Mesenteric fat pad (tissue), 1 donor: ENCODE data around the gene FNDC1. TPM values are rescaled to one million over a fixed set of nuclear protein-coding genes. Genes with fewer than 3 reads are reported as not detected.
"Not testable (repeated sequence)": the region's sequence is repeated elsewhere in the genome, so short reads cannot be mapped to it uniquely, and the experiment has no call there.

Source experiments
- DNase-seq: peaks from one replicate; pipeline ENCODE4 v3.0.0-alpha.2; 2020; ENCODE audit warnings: low spot score
- long read RNA-seq: library from polyadenylated mRNA; unstranded; transcript quantifications from one replicate; pipeline ENCODE4 v2.0.0, GENCODE V29; 2020
- total RNA-seq: library from RNA; stranded (reverse); fragmentation: NEBNext Ultra II Directional; extraction: Animal tissue kit (Norgen Biotek cat#: 25700); gene quantifications from one replicate; pipeline ENCODE4 v1.2.1, GENCODE V29; 2021
- donor health status: DM: yes; HTN: yes; CAD: no.

Gene FNDC1
- total RNA-seq: 1.2 TPM
- long read RNA-seq: 0 reads

GRCh38 chr6:159169193-159169555, at the start of gene FNDC1:
TSS of gene FNDC1 (plus strand) at chr6:159169400. CDS start at chr6:159169597, 197 bp downstream.
- no peak for DNase-seq

- no peak for DNase-seq
These were observed 49.4 kb upstream of the FNDC1 start for GRCh38 chr6:159119791-159120190.

DNA sequence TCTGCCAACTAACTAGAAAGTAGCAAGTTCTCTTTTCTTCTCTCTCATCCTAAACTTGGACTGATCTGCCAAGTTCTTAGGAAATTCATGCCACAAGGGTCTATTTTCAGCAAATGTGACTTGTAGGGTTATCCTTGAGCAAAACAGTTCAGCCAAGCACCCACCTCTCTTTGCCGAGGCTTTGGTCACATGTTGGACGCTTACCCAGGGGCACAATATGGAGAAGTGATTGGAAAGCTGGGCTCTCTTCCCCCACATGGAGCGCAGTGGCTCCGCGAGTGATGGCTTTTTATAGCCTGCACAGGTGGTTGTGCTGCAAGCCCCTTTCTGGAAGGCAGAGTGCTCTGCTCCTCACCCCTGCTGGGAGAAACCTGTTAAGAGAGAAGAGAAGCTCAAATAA, 47.7 kb upstream of the FNDC1 start:
- no peak for DNase-seq

GRCh38 chr6:159122453-159122852, 46.7 kb upstream of the FNDC1 start:
- no peak for DNase-seq

GRCh38 chr6:159123831-159124230, 45.4 kb upstream of the FNDC1 start:
- DNase-seq: not testable (repeated sequence)

DNA sequence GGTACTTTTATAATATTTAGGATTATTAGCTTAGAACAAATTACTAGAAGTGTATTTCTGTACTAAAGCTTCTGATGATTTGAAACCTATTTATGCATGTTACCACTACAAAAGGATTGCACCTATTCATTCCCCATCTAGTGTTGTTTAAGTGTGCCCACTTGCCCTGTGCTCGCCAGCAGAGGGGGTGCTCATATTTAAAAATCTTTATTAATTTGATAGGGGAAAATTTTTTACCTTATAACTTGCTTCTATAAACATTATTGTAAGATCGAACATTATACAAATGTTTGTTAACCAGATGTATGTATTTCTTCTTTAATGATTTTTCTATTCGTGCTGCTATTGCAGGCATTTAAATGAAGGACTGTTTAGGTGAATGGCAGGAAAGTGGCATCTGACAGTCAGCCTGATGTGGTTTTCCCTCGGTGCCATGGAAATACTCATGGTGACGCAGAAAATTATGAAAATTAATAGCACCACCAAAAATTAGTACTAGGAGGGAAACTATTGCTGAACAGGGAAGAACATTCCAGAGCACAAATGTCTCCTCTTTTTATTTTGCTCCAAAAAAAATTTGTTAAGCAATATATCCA, 44.1 kb upstream of the FNDC1 start:
- no peak for DNase-seq

- no peak for DNase-seq
These were observed 43.2 kb upstream of the FNDC1 start for GRCh38 chr6:159125951-159126352.

GRCh38 chr6:159126590-159126989, 42.6 kb upstream of the FNDC1 start:
- DNase-seq: no peak

GRCh38 chr6:159127701-159128100, 41.5 kb upstream of the FNDC1 start:
- DNase-seq: no peak

DNA sequence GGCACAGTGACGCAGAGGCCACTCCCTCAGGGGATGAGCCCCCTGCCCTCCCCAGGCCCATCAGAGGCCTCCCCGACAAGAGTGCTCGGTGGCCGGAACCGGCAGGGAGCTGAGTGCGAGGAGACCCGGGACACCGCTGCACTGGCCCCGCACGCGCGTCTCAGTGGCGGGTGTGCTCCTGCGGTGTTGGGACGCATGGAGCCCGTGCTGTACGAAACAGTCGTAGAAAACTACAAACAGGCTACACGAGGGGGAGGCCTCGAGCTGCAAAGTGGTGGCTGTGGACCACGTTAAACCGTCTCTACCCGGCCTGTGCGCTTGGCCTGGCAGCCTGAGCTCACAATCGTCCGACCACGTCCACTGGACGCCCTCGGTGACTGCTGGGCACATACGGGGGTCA, 40.2 kb upstream of the FNDC1 start:
- no peak for DNase-seq

DNA sequence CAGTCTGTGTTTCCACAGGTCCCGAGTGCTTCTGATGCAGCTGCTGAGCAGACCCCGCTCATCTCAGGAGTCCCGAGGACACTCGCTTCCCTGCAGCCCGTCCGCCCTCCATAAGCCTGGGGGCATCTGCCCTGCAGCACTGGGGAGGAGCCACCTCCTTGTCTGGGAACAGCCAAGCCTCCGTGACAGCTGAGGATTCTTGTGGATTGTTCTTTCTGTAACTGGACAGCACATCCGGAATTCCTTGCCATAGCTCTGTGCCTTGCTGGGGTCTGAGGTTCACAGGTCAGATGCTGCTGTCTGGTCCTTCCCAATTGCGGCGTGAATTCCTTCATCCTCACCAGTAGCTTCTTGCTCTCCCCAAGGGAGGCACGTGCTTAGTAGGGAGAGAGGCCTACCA, 38.4 kb upstream of the FNDC1 start:
- no peak for DNase-seq

DNA sequence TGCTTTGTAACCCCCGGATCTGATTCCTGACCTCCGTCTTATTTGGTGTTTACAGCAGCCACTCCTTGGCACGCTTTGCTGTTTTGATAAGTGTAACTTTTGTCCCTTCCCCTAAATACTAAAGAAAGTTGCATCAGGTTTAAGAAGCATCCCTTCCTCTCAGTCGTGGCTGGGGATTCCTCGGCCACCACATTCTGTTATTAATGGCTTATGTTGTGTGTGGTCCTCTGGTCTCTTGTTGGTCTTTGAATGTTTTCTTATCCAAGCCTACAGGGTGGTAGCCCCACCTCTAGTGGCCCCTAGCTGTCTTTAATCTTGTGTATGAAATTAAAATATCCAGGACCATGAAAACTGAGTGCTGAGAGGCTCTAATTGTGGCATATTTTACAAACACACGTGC, 37.5 kb upstream of the FNDC1 start:
- DNase-seq: no peak

DNA sequence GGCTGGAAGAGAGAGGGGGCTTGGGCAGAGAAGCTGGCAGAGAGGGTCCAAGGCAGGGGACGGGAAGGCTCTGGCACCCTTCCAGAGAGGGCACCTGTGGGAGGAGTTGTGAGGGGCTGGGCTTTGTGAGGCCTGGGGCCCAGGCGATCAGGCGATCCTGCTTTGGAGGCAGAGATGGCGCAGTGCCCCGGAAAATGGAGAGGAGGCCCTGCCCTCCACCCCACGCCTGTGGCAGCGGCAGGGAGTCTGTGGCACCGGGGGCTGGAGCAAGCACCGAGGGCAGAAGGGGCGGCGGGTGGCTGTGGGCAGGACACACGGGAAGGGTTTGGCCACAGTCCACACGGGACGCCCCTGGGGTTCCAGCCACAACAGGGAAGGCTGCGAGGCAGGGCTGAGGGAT, 36.5 kb upstream of the FNDC1 start:
- DNase-seq: no peak

DNA sequence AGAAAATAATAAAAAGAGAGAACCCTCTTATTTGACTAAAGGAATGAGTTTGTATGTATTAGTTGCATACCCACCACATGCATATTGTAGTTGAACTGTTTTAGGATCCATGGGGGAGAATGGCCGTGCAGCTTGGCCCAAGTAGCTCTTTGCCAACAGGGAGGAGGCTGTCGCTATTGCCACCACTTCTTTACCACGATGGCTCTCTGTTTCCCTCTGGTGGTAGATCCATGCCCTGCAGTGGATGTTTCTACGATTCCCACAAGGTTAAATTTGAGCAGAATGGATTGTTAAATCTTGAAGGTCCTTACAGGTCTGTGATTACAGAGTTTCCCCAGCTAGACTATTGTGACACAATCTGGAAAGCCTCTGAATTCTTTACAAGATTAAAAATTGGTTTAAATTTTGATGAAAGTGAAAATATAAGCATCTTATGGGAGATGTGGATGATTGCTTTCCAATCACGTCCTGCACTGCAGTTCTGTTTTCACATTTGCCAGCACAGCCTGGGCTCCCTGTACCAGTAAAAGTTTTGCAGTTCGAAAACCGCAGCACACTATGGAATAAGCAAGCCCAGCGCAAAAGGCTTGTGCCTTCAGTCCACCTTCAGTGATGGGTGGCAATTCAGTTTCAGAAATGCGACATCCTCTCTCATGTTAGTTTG, 34.4 kb upstream of the FNDC1 start:
- no peak for DNase-seq

DNA sequence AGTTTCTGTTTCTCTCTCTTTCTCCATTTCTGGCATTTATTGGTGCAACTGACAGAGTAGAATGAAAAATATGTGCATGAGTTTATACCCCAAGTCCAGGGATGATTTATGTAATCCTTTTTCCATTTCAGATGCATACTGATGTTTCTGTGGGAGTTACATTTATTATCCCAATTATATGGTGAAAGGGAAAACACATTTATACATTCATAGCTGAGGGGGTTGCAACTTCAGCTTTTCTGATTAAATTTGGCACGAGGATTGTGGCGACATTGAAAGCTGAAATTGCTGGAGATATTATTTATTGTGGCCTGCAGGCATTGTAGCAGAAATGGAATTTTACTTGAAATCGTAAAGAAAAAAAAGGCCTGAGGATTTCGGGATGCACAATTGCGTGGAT, 31.5 kb upstream of the FNDC1 start:
- no peak for DNase-seq

DNA sequence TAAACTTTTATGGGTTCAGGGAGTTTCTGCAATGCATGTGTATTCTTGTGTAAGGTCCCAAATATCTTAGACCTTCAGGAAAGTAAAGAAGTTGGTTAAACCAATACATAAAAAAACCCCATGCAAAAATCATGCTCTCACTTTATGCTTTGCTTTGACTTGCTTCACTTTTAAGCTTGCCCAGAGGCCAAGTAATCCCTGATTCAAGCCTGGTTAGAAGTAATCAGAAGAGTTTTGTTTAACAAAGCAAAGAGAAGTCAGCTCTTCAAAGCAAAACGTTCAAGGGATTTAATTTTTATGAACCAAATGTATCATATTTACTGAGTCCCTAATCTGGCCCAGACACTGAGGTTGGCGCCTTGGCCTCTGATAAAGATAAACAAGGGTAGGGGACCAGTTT, 26.7 kb upstream of the FNDC1 start:
- no peak for DNase-seq

GRCh38 chr6:159148641-159149040, 20.6 kb upstream of the FNDC1 start:
- no peak for DNase-seq

- DNase-seq: no peak
These were observed 19.6 kb upstream of the FNDC1 start for GRCh38 chr6:159149641-159150040.

- DNase-seq: no peak
These were observed 17.8 kb upstream of the FNDC1 start for GRCh38 chr6:159151266-159151855.

GRCh38 chr6:159152041-159152440, 17.2 kb upstream of the FNDC1 start:
- DNase-seq: no peak

- no peak for DNase-seq
These were observed 16.4 kb upstream of the FNDC1 start for GRCh38 chr6:159152782-159153181.

- no peak for DNase-seq
These were observed 13.5 kb upstream of the FNDC1 start for GRCh38 chr6:159155679-159156078.

GRCh38 chr6:159156089-159156488, 13.1 kb upstream of the FNDC1 start:
- no peak for DNase-seq
